GF-D8 (cell line): ENCODE data around the gene ZNF423.

Experiments
- DNase-seq: peaks from one replicate; lab custom pipeline; 2025; lab: John Stamatoyannopoulos, UW

Gene ZNF423

GRCh38 chr16:49663081-49664065, 192.5 kb downstream of the ZNF423 start:
- DNase-seq: no peak

GRCh38 chr16:49662569-49662968, 193.3 kb downstream of the ZNF423 start:
- DNase-seq: no peak

- DNase-seq: no peak
Observed at GRCh38 chr16:49661465-49662187, 194.3 kb downstream of the ZNF423 start.

GRCh38 chr16:49660626-49661025, 195.3 kb downstream of the ZNF423 start:
- DNase-seq: no peak

GRCh38 chr16:49659356-49659755, 196.6 kb downstream of the ZNF423 start:
- no peak for DNase-seq

- DNase-seq: no peak
Observed at GRCh38 chr16:49658531-49658930, 197.4 kb downstream of the ZNF423 start.

GRCh38 chr16:49657736-49658465, 198.0 kb downstream of the ZNF423 start:
- no peak for DNase-seq

- DNase-seq: no peak
Observed at GRCh38 chr16:49654425-49654824, 201.5 kb downstream of the ZNF423 start.

GRCh38 chr16:49653577-49653976, 202.3 kb downstream of the ZNF423 start:
- no peak for DNase-seq

- no peak for DNase-seq
Observed at GRCh38 chr16:49653173-49653570, 202.7 kb downstream of the ZNF423 start.

- no peak for DNase-seq
Observed at GRCh38 chr16:49652456-49653172, 203.3 kb downstream of the ZNF423 start.

- no peak for DNase-seq
Observed at GRCh38 chr16:49651996-49652395, 203.9 kb downstream of the ZNF423 start.

- DNase-seq: no peak
Observed at GRCh38 chr16:49651226-49651625, 204.7 kb downstream of the ZNF423 start.

GRCh38 chr16:49650603-49651002, 205.3 kb downstream of the ZNF423 start:
- no peak for DNase-seq

GRCh38 chr16:49649013-49649765, 206.7 kb downstream of the ZNF423 start:
- no peak for DNase-seq

GRCh38 chr16:49647673-49648072, 208.2 kb downstream of the ZNF423 start:
- DNase-seq: no peak

- DNase-seq: no peak
Observed at GRCh38 chr16:49645263-49645662, 210.6 kb downstream of the ZNF423 start.

GRCh38 chr16:49644145-49644463, 211.8 kb downstream of the ZNF423 start:
- DNase-seq: no peak

GRCh38 chr16:49643429-49644144, 212.3 kb downstream of the ZNF423 start:
- no peak for DNase-seq

GRCh38 chr16:49641250-49641649, 214.7 kb downstream of the ZNF423 start:
- DNase-seq: no peak
